MM.1S (cell line): ENCODE measurements around the gene GRIK4.

Experiments used
- DNase-seq: peaks from one replicate; pipeline ENCODE4 v3.0.0-alpha.2; 2015
- H2AFZ ChIP-seq: fragments of 300-600 bp; sonication (generic); 2 replicates; pipeline ENCODE4 v1.6.0; 2016; ENCODE audit warnings: antibody characterized with exemption, low read length
- H3F3A ChIP-seq: fragments of 300-600 bp; sonication (generic); 2 replicates; pipeline ENCODE4 v1.6.1; 2016; ENCODE audit warnings: mild to moderate bottlenecking, antibody characterized with exemption, low read length, moderate library complexity, mixed read lengths; ENCODE audit not compliant: insufficient read depth
- H3K27ac ChIP-seq: fragments of 300-600 bp; sonication (generic); 2 replicates; pipeline ENCODE4 v1.5.1; 2016; ENCODE audit warnings: mild to moderate bottlenecking, low read length
- H3K27me3 ChIP-seq: fragments of 300-600 bp; sonication (generic); replicated peaks from 2 replicates; pipeline ENCODE4 v1.6.0; 2016; ENCODE audit warnings: low read length; ENCODE audit not compliant: insufficient read depth
- H3K36me3 ChIP-seq: fragments of 300-600 bp; sonication (generic); replicated peaks from 2 replicates; pipeline ENCODE4 v1.6.1; 2016; ENCODE audit warnings: mild to moderate bottlenecking, low read length, mixed read lengths; ENCODE audit not compliant: insufficient read depth
- H3K4me1 ChIP-seq: fragments of 300-600 bp; sonication (generic); 2 replicates; pipeline ENCODE4 v1.6.1; 2016; ENCODE audit warnings: low read length, mixed read lengths
- H3K4me2 ChIP-seq: fragments of 300-600 bp; sonication (generic); 2 replicates; pipeline ENCODE4 v1.6.0; 2016; ENCODE audit warnings: low read depth, low read length
- H3K4me3 ChIP-seq: fragments of 300-600 bp; sonication (generic); 2 replicates; pipeline ENCODE4 v1.5.1; 2016; ENCODE audit warnings: low read length, mixed read lengths
- H3K79me2 ChIP-seq: fragments of 300-600 bp; sonication (generic); 2 replicates; pipeline ENCODE4 v1.6.1; 2016; ENCODE audit warnings: mixed run types, low read length, mixed read lengths
- H3K9ac ChIP-seq: fragments of 300-600 bp; sonication (generic); 2 replicates; pipeline ENCODE4 v1.6.1; 2016; ENCODE audit warnings: low read length, mixed read lengths
- H3K9me2 ChIP-seq: fragments of 300-600 bp; sonication (generic); replicated peaks from 2 replicates; pipeline ENCODE4 v1.6.1; 2016; ENCODE audit warnings: mild to moderate bottlenecking, low read length, mixed read lengths; ENCODE audit not compliant: insufficient read depth
- H3K9me3 ChIP-seq: fragments of 300-600 bp; sonication (generic); replicated peaks from 2 replicates; pipeline ENCODE4 v1.6.1; 2016; ENCODE audit warnings: mild to moderate bottlenecking, low read length, mixed read lengths; ENCODE audit not compliant: insufficient read depth
- H4K20me1 ChIP-seq: fragments of 300-600 bp; sonication (generic); 2 replicates; pipeline ENCODE4 v1.6.1; 2016; ENCODE audit warnings: mild to moderate bottlenecking, low read length, moderate library complexity, mixed read lengths; ENCODE audit not compliant: insufficient read depth
- EZH2 ChIP-seq: fragments of 300-600 bp; sonication (generic); optimal IDR thresholded peaks from 2 replicates; pipeline ENCODE3; 2017; ENCODE audit warnings: low read depth, mild to moderate bottlenecking, antibody characterized with exemption, low read length, mixed read lengths
- EZH2phosphoT487 ChIP-seq: fragments of 300-600 bp; sonication (generic); IDR thresholded peaks from 2 replicates; pipeline ENCODE4 v1.6.1; 2018; ENCODE audit warnings: antibody characterized with exemption, low read length
- TF ChIP-seq, protein P1 (sequence below): fragments of 300-600 bp; sonication (generic); IDR thresholded peaks from 2 replicates; pipeline ENCODE4 v1.5.1; 2016; ENCODE audit warnings: antibody characterized with exemption, low read length, mixed read lengths

Gene GRIK4

DNA sequence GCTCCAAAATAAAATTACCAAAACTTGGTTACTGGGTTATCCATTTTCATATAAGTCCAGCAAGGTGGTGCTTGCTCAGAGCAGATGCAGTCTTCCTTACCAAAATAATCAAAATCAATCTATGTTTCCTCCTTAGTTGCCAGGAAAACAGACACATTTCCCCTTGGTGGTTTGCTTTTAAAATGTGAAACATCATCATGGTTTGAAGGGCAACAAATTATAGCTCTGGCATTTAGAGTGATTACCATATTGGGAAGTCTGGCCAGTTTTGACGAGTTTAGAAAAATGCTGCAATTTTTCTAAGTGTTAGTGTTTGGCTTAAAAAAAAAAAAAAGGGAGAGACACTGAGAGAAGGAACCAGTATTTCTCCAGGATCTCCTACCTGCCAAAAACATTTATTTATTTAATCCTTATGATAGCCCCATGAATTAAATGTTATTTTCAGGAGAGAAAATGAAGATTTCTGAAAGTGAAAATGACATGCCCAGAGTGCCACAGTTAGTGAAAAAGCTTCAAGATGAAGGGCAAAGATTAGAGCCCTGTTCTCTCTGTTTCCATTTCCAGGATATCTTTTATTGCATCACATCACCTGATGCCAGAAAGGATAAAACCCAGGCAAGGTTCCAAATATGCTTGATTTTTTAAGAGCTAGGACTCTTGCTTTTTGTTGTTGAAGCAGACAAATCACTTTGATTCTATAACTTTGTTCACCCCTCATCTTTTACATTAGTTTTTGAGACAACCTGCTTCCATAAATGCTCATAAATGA, 482.7 kb downstream of the GRIK4 start:
- H2AFZ ChIP-seq, result no peak overlapping the region
- no peak overlapping the region for H3K4me2 ChIP-seq
- H3K9me2 ChIP-seq, result no peaks in the 10 kb centered on the region
- no peaks in the 10 kb centered on the region for H3K27me3 ChIP-seq
- H3K4me1 ChIP-seq, result no peaks in the 10 kb centered on the region
- no peaks in the 10 kb centered on the region for H4K20me1 ChIP-seq
- no peak overlapping the region for H3K4me3 ChIP-seq
- no peak overlapping the region for H3K9ac ChIP-seq
- no peak for DNase-seq
- no peaks in the 10 kb centered on the region for H3K9me3 ChIP-seq
- no peaks in the 10 kb centered on the region for H3K79me2 ChIP-seq
- TF ChIP-seq EZH2 (no peak), EZH2phosphoT487 (no peak)
- TF ChIP-seq, protein P1, sequence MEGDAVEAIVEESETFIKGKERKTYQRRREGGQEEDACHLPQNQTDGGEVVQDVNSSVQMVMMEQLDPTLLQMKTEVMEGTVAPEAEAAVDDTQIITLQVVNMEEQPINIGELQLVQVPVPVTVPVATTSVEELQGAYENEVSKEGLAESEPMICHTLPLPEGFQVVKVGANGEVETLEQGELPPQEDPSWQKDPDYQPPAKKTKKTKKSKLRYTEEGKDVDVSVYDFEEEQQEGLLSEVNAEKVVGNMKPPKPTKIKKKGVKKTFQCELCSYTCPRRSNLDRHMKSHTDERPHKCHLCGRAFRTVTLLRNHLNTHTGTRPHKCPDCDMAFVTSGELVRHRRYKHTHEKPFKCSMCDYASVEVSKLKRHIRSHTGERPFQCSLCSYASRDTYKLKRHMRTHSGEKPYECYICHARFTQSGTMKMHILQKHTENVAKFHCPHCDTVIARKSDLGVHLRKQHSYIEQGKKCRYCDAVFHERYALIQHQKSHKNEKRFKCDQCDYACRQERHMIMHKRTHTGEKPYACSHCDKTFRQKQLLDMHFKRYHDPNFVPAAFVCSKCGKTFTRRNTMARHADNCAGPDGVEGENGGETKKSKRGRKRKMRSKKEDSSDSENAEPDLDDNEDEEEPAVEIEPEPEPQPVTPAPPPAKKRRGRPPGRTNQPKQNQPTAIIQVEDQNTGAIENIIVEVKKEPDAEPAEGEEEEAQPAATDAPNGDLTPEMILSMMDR, result no peak
- no peaks in the 10 kb centered on the region for H3F3A ChIP-seq
- no peaks in the 10 kb centered on the region for H3K36me3 ChIP-seq
- no peak overlapping the region for H3K27ac ChIP-seq

DNA sequence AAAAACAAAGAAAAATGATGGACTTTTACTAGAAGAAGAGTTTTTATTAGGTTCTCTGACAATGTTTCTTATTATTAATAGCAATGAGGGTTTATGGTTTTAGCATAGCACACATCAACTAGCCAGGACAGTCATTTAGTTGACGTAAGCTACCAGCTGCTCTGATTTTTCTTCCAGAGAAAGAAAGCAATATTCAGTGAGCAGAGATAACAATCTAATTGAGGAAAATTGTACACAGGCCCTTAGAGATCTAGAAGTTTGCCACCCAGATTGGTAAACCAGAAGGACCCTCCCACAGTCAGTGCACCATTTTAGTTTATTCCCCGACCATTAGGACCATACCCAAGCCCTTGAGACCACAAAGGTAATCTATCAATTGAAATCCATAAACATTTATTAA, 483.6 kb downstream of the GRIK4 start:
- H3K9ac ChIP-seq, result no peak overlapping the region
- no peaks in the 10 kb centered on the region for H3K4me1 ChIP-seq
- H3K27ac ChIP-seq, result no peak overlapping the region
- H3K79me2 ChIP-seq, result no peaks in the 10 kb centered on the region
- no peak for DNase-seq
- no peaks in the 10 kb centered on the region for H3K27me3 ChIP-seq
- H3K4me3 ChIP-seq, result no peak overlapping the region
- no peak overlapping the region for H2AFZ ChIP-seq
- H3K4me2 ChIP-seq, result no peak overlapping the region
- no peak for TF ChIP-seq EZH2phosphoT487
- TF ChIP-seq EZH2, result no peak
- TF ChIP-seq, protein P1, result no peak
- H4K20me1 ChIP-seq, result no peaks in the 10 kb centered on the region
- H3K9me2 ChIP-seq, result no peaks in the 10 kb centered on the region
- H3F3A ChIP-seq, result no peaks in the 10 kb centered on the region
- no peaks in the 10 kb centered on the region for H3K36me3 ChIP-seq
- no peaks in the 10 kb centered on the region for H3K9me3 ChIP-seq

DNA sequence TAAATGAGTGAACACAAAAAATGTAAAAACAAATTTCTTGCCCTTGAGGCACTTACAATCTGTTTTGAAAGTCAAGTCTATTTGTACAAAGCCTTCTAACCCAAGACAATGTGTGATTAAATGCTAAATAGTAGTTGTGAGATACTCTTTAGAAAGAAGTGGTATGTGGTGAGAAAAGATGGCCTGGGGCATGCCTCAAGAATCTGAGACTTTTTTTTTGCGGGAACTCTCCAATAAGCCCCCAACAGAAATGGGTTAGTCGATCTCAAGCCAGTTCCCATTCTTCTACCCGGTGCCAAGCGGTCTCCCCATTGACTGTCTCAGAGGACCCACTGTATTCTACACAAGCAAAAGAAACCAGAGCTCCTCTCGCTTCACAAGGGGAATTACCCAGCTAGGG, 485.4 kb downstream of the GRIK4 start:
- no peaks in the 10 kb centered on the region for H3K9me2 ChIP-seq
- no peak overlapping the region for H2AFZ ChIP-seq
- H4K20me1 ChIP-seq, result no peaks in the 10 kb centered on the region
- H3K9ac ChIP-seq, result no peak overlapping the region
- H3K36me3 ChIP-seq, result no peaks in the 10 kb centered on the region
- TF ChIP-seq EZH2phosphoT487 (no peak), EZH2 (no peak)
- TF ChIP-seq, protein P1, result no peak
- H3K4me2 ChIP-seq, result no peak overlapping the region
- no peak for DNase-seq
- H3K4me1 ChIP-seq, result no peaks in the 10 kb centered on the region
- no peaks in the 10 kb centered on the region for H3K27me3 ChIP-seq
- H3K27ac ChIP-seq, result no peak overlapping the region
- H3K9me3 ChIP-seq, result no peaks in the 10 kb centered on the region
- no peaks in the 10 kb centered on the region for H3K79me2 ChIP-seq
- no peak overlapping the region for H3K4me3 ChIP-seq
- H3F3A ChIP-seq, result no peaks in the 10 kb centered on the region
